ENCODE results near the gene MGLL. TPM values are rescaled to one million over a fixed set of nuclear protein-coding genes. Genes with fewer than 3 reads are reported as not detected.

Gene MGLL
- total and polyA plus RNA-seq, 9 of the 15 experiments (the other 6 are each of a cell fraction or from before 2014, with no cell fraction given), result 0.12 to 0.32 (median 0.18) TPM; not detected in 6

- TF ChIP-seq ZBTB33 (CRISPR knock-in tag; IDR thresholded peaks at IDR 0.05) (no peak), MBD1 (CRISPR knock-in tag; IDR thresholded peaks at IDR 0.05) (no peak), FOXP1 (CRISPR knock-in tag; IDR thresholded peaks at IDR 0.05) (no peak), DNMT1 (IDR thresholded peaks at IDR 0.05) (no peak), CREB5 (CRISPR knock-in tag; IDR thresholded peaks at IDR 0.05) (no peak), ZNF253 (CRISPR knock-in tag; conservative IDR thresholded peaks at IDR 0.05) (no peak)
Observed at GRCh38 chr3:127786353-127787070, 35.8 kb downstream of the MGLL start (continued).
